GM23248 (cell line): ENCODE results near the gene ABHD12.

ENCODE experiments used
- EZH2 ChIP-seq: fragments of 200-600 bp; sonication (generic); IDR thresholded peaks from 2 replicates; pipeline ENCODE4 v1.6.1; 2018; ENCODE audit warnings: antibody characterized with exemption, mild to moderate bottlenecking; ENCODE audit not compliant: insufficient read depth, poor library complexity, severe bottlenecking
- EZH2phosphoT487 ChIP-seq: fragments of 200-600 bp; sonication (generic); IDR thresholded peaks from 2 replicates; pipeline ENCODE4 v1.6.1; 2018; ENCODE audit warnings: antibody characterized with exemption, moderate library complexity, mild to moderate bottlenecking, low read depth; ENCODE audit not compliant: insufficient read depth

- TF ChIP-seq EZH2 (no peak), EZH2phosphoT487 (no peak)
These were observed 3.6 kb upstream of the ABHD12 start for GRCh38 chr20:25394276-25394675.
